HUES48 (cell line): ENCODE data around the gene MARK1.

Experiments
- H3K27ac ChIP-seq: one replicate; pipeline ENCODE4 v1.7.0; 2013; ENCODE audit warnings: low read depth, low read length, inconsistent platforms
- H3K27me3 ChIP-seq: 2 replicates; pipeline ENCODE4 v1.6.1; 2013; ENCODE audit warnings: mild to moderate bottlenecking, low read length; ENCODE audit not compliant: control insufficient read depth, insufficient read depth
- H3K36me3 ChIP-seq: 2 replicates; pipeline ENCODE4 v1.6.1; 2013; ENCODE audit warnings: low read length; ENCODE audit not compliant: control insufficient read depth, insufficient read depth
- H3K4me1 ChIP-seq: 2 replicates; pipeline ENCODE4 v1.6.1; 2013; ENCODE audit warnings: mild to moderate bottlenecking, low read length; ENCODE audit not compliant: control insufficient read depth, insufficient read depth
- H3K4me3 ChIP-seq: 2 replicates; pipeline ENCODE4 v1.5.1; 2013; ENCODE audit warnings: mild to moderate bottlenecking, low read depth, low read length
- H3K9ac ChIP-seq: 2 replicates; pipeline ENCODE4 v1.6.1; 2013; ENCODE audit warnings: mild to moderate bottlenecking, low read depth, low read length, moderate library complexity
- H3K9me3 ChIP-seq: 2 replicates; pipeline ENCODE4 v1.6.1; 2013; ENCODE audit warnings: low read length; ENCODE audit not compliant: control insufficient read depth, insufficient read depth

MARK1 gene

GRCh38 chr1:220690140-220691052, 162.5 kb downstream of the MARK1 start, which contains the start of gene C1orf115:
C1orf115 (plus strand) TSS chr1:220690363; CDS start chr1:220690403, 40 bp downstream.
- Histone ChIP-seq H3K27ac (no peak within 1 kb of the TSS), H3K4me3 (peak within 1 kb of the TSS; percentile 78), H3K4me1 (peaks cover 9% of the 10 kb centered on the region; the same call in 1 of the 2 replicates), H3K9ac (peak within 1 kb of the TSS; percentile 12; the same call in 1 of the 2 replicates), H3K9me3 (no peaks in the 10 kb centered on the region), H3K27me3 (peaks cover 34% of the 10 kb centered on the region), H3K36me3 (no peaks in the 10 kb centered on the region)

GRCh38 chr1:220691053-220691684, 163.2 kb downstream of the MARK1 start:
- Histone ChIP-seq H3K9ac (no peak overlapping the region), H3K27ac (no peak overlapping the region), H3K4me1 (peaks cover 9% of the 10 kb centered on the region; the same call in 1 of the 2 replicates), H3K4me3 (peak overlapping the region; percentile 78), H3K36me3 (no peaks in the 10 kb centered on the region), H3K9me3 (no peaks in the 10 kb centered on the region), H3K27me3 (peaks cover 34% of the 10 kb centered on the region)

- Histone ChIP-seq H3K4me1 (peaks cover 9% of the 10 kb centered on the region; the same call in 1 of the 2 replicates), H3K4me3 (no peak overlapping the region), H3K36me3 (no peaks in the 10 kb centered on the region), H3K27me3 (peaks cover 34% of the 10 kb centered on the region), H3K9ac (no peak overlapping the region), H3K9me3 (no peaks in the 10 kb centered on the region), H3K27ac (no peak overlapping the region)
Observed at GRCh38 chr1:220692436-220693228, 164.7 kb downstream of the MARK1 start.

- H3K9ac ChIP-seq: no peak overlapping the region
- H3K27ac ChIP-seq: no peak overlapping the region
- peaks cover 28% of the 10 kb centered on the region for H3K27me3 ChIP-seq
- H3K36me3 ChIP-seq: no peaks in the 10 kb centered on the region
- H3K4me1 ChIP-seq: peaks cover 9% of the 10 kb centered on the region; the same call in 1 of the 2 replicates
- H3K4me3 ChIP-seq: no peak overlapping the region
- no peaks in the 10 kb centered on the region for H3K9me3 ChIP-seq
Observed at GRCh38 chr1:220694866-220695382, 167.0 kb downstream of the MARK1 start.

- H3K4me1 ChIP-seq: peaks cover 9% of the 10 kb centered on the region; the same call in 1 of the 2 replicates
- H3K9me3 ChIP-seq: no peaks in the 10 kb centered on the region
Observed at GRCh38 chr1:220695426-220695825, 167.5 kb downstream of the MARK1 start.

GRCh38 chr1:220696226-220696862, 168.4 kb downstream of the MARK1 start:
- Histone ChIP-seq H3K27me3 (peaks cover 18% of the 10 kb centered on the region), H3K27ac (no peak overlapping the region), H3K36me3 (no peaks in the 10 kb centered on the region), H3K9ac (no peak overlapping the region), H3K4me3 (no peak overlapping the region), H3K9me3 (no peaks in the 10 kb centered on the region), H3K4me1 (peaks cover 5% of the 10 kb centered on the region; the same call in 1 of the 2 replicates)

More at GRCh38 chr1:220695426-220695825, 167.5 kb downstream of the MARK1 start:
- Histone ChIP-seq H3K9ac (no peak overlapping the region), H3K27ac (no peak overlapping the region), H3K36me3 (no peaks in the 10 kb centered on the region), H3K27me3 (peaks cover 27% of the 10 kb centered on the region), H3K4me3 (no peak overlapping the region)

- Histone ChIP-seq H3K9me3 (no peaks in the 10 kb centered on the region), H3K27me3 (peaks cover 13% of the 10 kb centered on the region), H3K4me3 (no peak overlapping the region), H3K9ac (no peak overlapping the region), H3K27ac (no peak overlapping the region), H3K4me1 (no peaks in the 10 kb centered on the region; the same call in 1 of the 2 replicates), H3K36me3 (no peaks in the 10 kb centered on the region)
Observed at GRCh38 chr1:220696863-220697231, 168.9 kb downstream of the MARK1 start.

- Histone ChIP-seq H3K27ac (no peak overlapping the region), H3K9ac (no peak overlapping the region), H3K4me3 (no peak overlapping the region), H3K4me1 (no peaks in the 10 kb centered on the region; the same call in 1 of the 2 replicates), H3K9me3 (no peaks in the 10 kb centered on the region), H3K27me3 (peaks cover 8% of the 10 kb centered on the region), H3K36me3 (no peaks in the 10 kb centered on the region)
Observed at GRCh38 chr1:220697326-220697725, 169.4 kb downstream of the MARK1 start.

GRCh38 chr1:220698607-220699016, 170.7 kb downstream of the MARK1 start:
- no peak overlapping the region for H3K4me3 ChIP-seq
- H3K27me3 ChIP-seq: no peaks in the 10 kb centered on the region
- no peaks in the 10 kb centered on the region for H3K9me3 ChIP-seq
- no peaks in the 10 kb centered on the region for H3K36me3 ChIP-seq
- H3K27ac ChIP-seq: no peak overlapping the region
- H3K4me1 ChIP-seq: peaks cover 5% of the 10 kb centered on the region; the same call in 1 of the 2 replicates
- H3K9ac ChIP-seq: no peak overlapping the region

- peaks cover 5% of the 10 kb centered on the region; the same call in 1 of the 2 replicates for H3K4me1 ChIP-seq
- no peaks in the 10 kb centered on the region for H3K36me3 ChIP-seq
- H3K9ac ChIP-seq: no peak overlapping the region
- no peak overlapping the region for H3K4me3 ChIP-seq
- no peaks in the 10 kb centered on the region for H3K9me3 ChIP-seq
- no peak overlapping the region for H3K27ac ChIP-seq
- H3K27me3 ChIP-seq: no peaks in the 10 kb centered on the region
Observed at GRCh38 chr1:220699044-220699443, 171.1 kb downstream of the MARK1 start.
